Erythroblast (primary cell): Measurements from ENCODE around the gene BSPH1.

Experiments
- GATA1 ChIP-seq: IDR thresholded peaks from 2 replicates; pipeline ENCODE4 v1.6.1; 2011; ENCODE audit warnings: low read depth, mild to moderate bottlenecking, control low read depth, low read length, moderate library complexity
- POLR2A ChIP-seq: IDR thresholded peaks from 2 replicates; pipeline ENCODE4 v1.6.1; 2011; ENCODE audit warnings: mild to moderate bottlenecking, low read length

GRCh38 chr19:48029431-48029830 is 37.5 kb upstream of the BSPH1 start:
- TF ChIP-seq POLR2A (no peak), GATA1 (no peak)
